Endothelial cell of umbilical vein (primary cell): ENCODE measurements around the gene TMEM254. TPM values are rescaled to one million over a fixed set of nuclear protein-coding genes. Genes with fewer than 3 reads are reported as not detected.

Experiments used
- BruUV-seq: library from RNA; stranded (reverse); fragments of 400-500 nt; replicated peaks from 2 replicates; lab custom pipeline; 2021; lab: Mats Ljungman, UMichigan
- CTCF ChIA-PET: fragments of 300-600, 350-600 bp; sonication (Branson Sonifier 250); formaldehyde crosslinking; loops from one replicate; lab custom pipeline; 2021; ENCODE audit warnings: antibody characterized with exemption, inconsistent platforms; lab: Charles Lee
- POLR2A ChIA-PET: fragments of 300-600, 350-600 bp; sonication (Branson Sonifier 250); formaldehyde crosslinking; loops from one replicate; lab custom pipeline; 2021; ENCODE audit warnings: antibody characterized with exemption, inconsistent platforms; lab: Charles Lee
- DNase-seq: peaks from one replicate; pipeline ENCODE4 v3.0.0-alpha.2; 2011; ENCODE audit warnings: low read depth, low spot score
- FAIRE-seq: peaks from 2 replicates; lab custom pipeline; 2011; peaks lifted over from hg19 to GRCh38; lab: Jason Lieb, UNC
- H2AFZ ChIP-seq: 2 replicates; pipeline ENCODE4 v1.6.0; 2012; ENCODE audit warnings: low read depth, low read length, control low read depth, inconsistent platforms
- H3K27ac ChIP-seq: 2 replicates; pipeline ENCODE4 v1.5.1; 2011; ENCODE audit warnings: low read depth, mild to moderate bottlenecking, control low read depth, low read length, moderate library complexity; ENCODE audit not compliant: insufficient read depth
- H3K27me3 ChIP-seq, 2 experiments: 2 replicates each; pipeline versions ENCODE4 v1.6.0 to v1.6.1; 2011; ENCODE audit warnings: low read length in 2 of 2, mixed read lengths in 1 of 2; ENCODE audit not compliant: control insufficient read depth in 2 of 2, insufficient read depth in 2 of 2
- H3K36me3 ChIP-seq, 2 experiments: 2 replicates in 1 of 2; 3 replicates in 1 of 2; pipeline ENCODE4 v1.5.1; 2011; ENCODE audit warnings: low read length in 2 of 2, mild to moderate bottlenecking in 1 of 2, moderate library complexity in 1 of 2; ENCODE audit not compliant: control insufficient read depth in 2 of 2, insufficient read depth in 2 of 2; ENCODE audit errors: extremely low read depth in 1 of 2
- H3K4me1 ChIP-seq: 3 replicates; pipeline ENCODE4 v1.5.1; 2011; ENCODE audit warnings: mild to moderate bottlenecking, low read length; ENCODE audit not compliant: control insufficient read depth, insufficient read depth; ENCODE audit errors: extremely low read depth
- H3K4me2 ChIP-seq: 2 replicates; pipeline ENCODE4 v1.6.1; 2011; ENCODE audit warnings: low read length, control low read depth, mixed read lengths; ENCODE audit not compliant: insufficient read depth
- H3K4me3 ChIP-seq, 3 experiments: fragments of 200-600 bp in 1 of 3; sonication (generic), shearing (Covaris generic) in 1 of 3; replicated peaks in 1 of 3; 2 replicates each; pipeline ENCODE4 v1.5.1; 2011 to 2016; ENCODE audit warnings: control low read depth in 3 of 3, low read length in 3 of 3, mild to moderate bottlenecking in 2 of 3, inconsistent platforms in 1 of 3, low read depth in 1 of 3, moderate library complexity in 1 of 3; ENCODE audit not compliant: insufficient read depth in 1 of 3
- H3K79me2 ChIP-seq: 2 replicates; pipeline ENCODE4 v1.6.0; 2012; ENCODE audit warnings: low read length, inconsistent platforms; ENCODE audit not compliant: control insufficient read depth, insufficient read depth
- H3K9ac ChIP-seq: replicated peaks from 2 replicates; pipeline ENCODE3; 2011; ENCODE audit warnings: low read length, control low read depth; ENCODE audit not compliant: insufficient read depth; ENCODE audit errors: extremely low read depth
- H3K9me1 ChIP-seq: replicated peaks from 3 replicates; pipeline ENCODE4 v1.6.0; 2011; ENCODE audit warnings: mild to moderate bottlenecking, low read length; ENCODE audit not compliant: control insufficient read depth, insufficient read depth; ENCODE audit errors: extremely low read depth
- H3K9me3 ChIP-seq: replicated peaks from 2 replicates; pipeline ENCODE4 v1.5.1; 2012; ENCODE audit warnings: low read length, inconsistent platforms; ENCODE audit not compliant: control insufficient read depth, insufficient read depth
- H4K20me1 ChIP-seq: replicated peaks from 2 replicates; pipeline ENCODE3; 2011; ENCODE audit warnings: mild to moderate bottlenecking, low read length; ENCODE audit not compliant: control insufficient read depth, insufficient read depth; ENCODE audit errors: extremely low read depth
- CTCF ChIP-seq, 2 donors: IDR thresholded peaks; 1 replicate in 1 of 2; 2 replicates in 1 of 2; pipeline ENCODE4 v1.5.1; 2011; ENCODE audit warnings: low read length in 2 of 2, mild to moderate bottlenecking in 2 of 2, moderate library complexity in 2 of 2, control low read depth in 1 of 2, inconsistent platforms in 1 of 2, low read depth in 1 of 2; ENCODE audit not compliant: insufficient read depth in 1 of 2; ENCODE audit errors: extremely low read depth in 1 of 2
- EZH2 ChIP-seq: IDR thresholded peaks from 2 replicates; pipeline ENCODE4 v1.6.1; 2012; ENCODE audit warnings: borderline replicate concordance, low read depth, mild to moderate bottlenecking, moderate library complexity, low read length, inconsistent platforms; ENCODE audit not compliant: severe bottlenecking
- FOS ChIP-seq: IDR thresholded peaks from 2 replicates; pipeline ENCODE4 v1.6.1; 2011; ENCODE audit warnings: mild to moderate bottlenecking, low read length, moderate library complexity, borderline replicate concordance; ENCODE audit not compliant: insufficient read depth
- GATA2 ChIP-seq: IDR thresholded peaks from 2 replicates; pipeline ENCODE4 v1.7.0; 2011; ENCODE audit warnings: low read depth, mild to moderate bottlenecking, moderate library complexity, mixed read lengths, low read length; ENCODE audit not compliant: insufficient read length, insufficient read depth
- JUN ChIP-seq: IDR thresholded peaks from 2 replicates; pipeline ENCODE4 v1.6.1; 2011; ENCODE audit warnings: borderline replicate concordance, low read depth; ENCODE audit not compliant: insufficient read length, insufficient read depth
- MAX ChIP-seq: IDR thresholded peaks from 2 replicates; pipeline ENCODE4 v1.6.1; 2011; ENCODE audit not compliant: insufficient read depth, insufficient read length
- MYC ChIP-seq: IDR thresholded peaks from one replicate; pipeline ENCODE4 v1.6.1; 2011; ENCODE audit warnings: mild to moderate bottlenecking, low read depth, low read length
- POLR2A ChIP-seq: IDR thresholded peaks from 2 replicates; pipeline ENCODE4 v1.6.1; 2012; ENCODE audit warnings: low read depth, mild to moderate bottlenecking, control low read depth, low read length
- POLR2AphosphoS5 ChIP-seq: IDR thresholded peaks from 2 replicates; pipeline ENCODE4 v1.6.1; 2012; ENCODE audit warnings: low read depth, mild to moderate bottlenecking, control low read depth, low read length, moderate library complexity; ENCODE audit not compliant: insufficient read depth
- dilution Hi-C: fragments of 300-500 bp; cut with MboI; formaldehyde crosslinking; loops from one replicate; pipeline ENCODE4 v1.15.0; 2019; ENCODE audit warnings: low sequenced_read_pairs; ENCODE audit not compliant: extremely low pct_ligation_motif_present
- intact Hi-C: fragments of 100-400 bp; cut with micrococcal nuclease; formaldehyde crosslinking; loops from one replicate; pipeline ENCODE4 v1.10.0; 2022
- polyA plus RNA-seq, 4 experiments: library from polyadenylated mRNA; depleted of rRNA in 3 of 4; stranded (reverse) in 3 of 4; unstranded in 1 of 4; fragments of >200 nt; gene quantifications; 2 replicates each; pipeline versions ENCODE4 v1.2.1 to v1.2.3, GENCODE V29; 2011 to 2012; ENCODE audit warnings: missing spikeins in 1 of 4
- total RNA-seq: library from RNA; stranded (reverse); gene quantifications from 2 replicates; pipeline ENCODE4 v1.2.3, GENCODE V29; 2021

Gene TMEM254
- total and polyA plus RNA-seq, 2 donors (not counting 3 experiments of a cell fraction or from before 2014, with no cell fraction given), result 10.1 to 13.4 TPM

DNA sequence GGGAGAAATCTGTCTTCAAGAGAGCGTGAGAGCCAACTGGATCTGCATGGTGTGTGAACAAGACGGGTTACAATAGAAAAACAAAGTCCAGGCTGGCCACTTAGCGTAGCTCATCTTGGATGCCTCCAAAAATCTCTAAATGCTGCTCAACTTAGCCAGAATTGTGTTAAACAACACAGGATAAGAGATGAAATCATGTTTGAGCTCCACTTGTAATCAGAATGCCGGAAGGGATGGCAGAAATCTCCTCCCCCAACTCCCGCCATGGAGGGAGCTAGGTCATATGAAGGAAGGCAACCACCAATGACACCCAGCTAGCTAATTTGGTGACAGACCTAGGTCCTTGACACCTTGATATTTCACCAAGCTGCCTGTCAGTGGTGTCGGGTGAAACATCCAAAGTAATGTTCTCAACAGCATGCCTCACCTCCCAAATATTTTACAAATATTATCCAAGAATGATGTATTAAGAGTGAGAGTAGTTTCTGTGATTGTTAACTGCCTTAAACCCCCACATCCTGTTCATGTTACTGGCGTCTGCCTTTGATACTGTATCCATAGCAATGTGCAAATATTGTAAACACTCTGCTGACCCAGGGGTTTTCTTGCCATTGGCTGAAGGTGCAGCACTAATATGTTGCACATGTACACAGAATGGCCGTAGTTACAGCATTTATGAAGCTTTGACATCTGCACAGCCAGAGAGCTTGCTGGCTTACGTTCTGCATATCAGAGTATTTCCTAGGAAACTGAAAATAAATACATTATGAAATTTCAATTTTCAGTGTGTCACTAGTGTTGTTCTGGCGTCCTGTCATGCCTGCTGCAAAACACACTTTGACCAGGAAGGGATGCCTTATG lies 25.8 kb downstream of the TMEM254 start:
- ChIA-PET CTCF (interaction anchor here (0.7 to 1.3 kb wide), 4 partner anchors 13 to 45 kb away, joined by 3 to 5 read pairs (median 4); no protein-coding TSS in a partner anchor), POLR2A (no interaction called here)
- Histone ChIP-seq H3K9me1 (no peaks in the 10 kb centered on the region), H3K4me1 (no peaks in the 10 kb centered on the region), H3K36me3 (no peaks in the 10 kb centered on the region), H3K27me3 (peaks cover 2 to 4% of the 10 kb centered on the region in 2 experiments), H2AFZ (no peak overlapping the region), H3K9ac (no peak overlapping the region), H3K79me2 (no peaks in the 10 kb centered on the region), H3K27ac (no peak overlapping the region), H3K4me2 (no peak overlapping the region), H3K9me3 (no peaks in the 10 kb centered on the region), H4K20me1 (no peaks in the 10 kb centered on the region), H3K4me3 (no peak overlapping the region)
- no peak for FAIRE-seq
- peak; percentile 23 for DNase-seq
- intact Hi-C loops, result no loop called here
- BruUV-seq, result no TSS peak
- dilution Hi-C loops, result no loop called here
- TF ChIP-seq JUN (no peak), MAX (no peak), MYC (no peak), FOS (no peak), POLR2AphosphoS5 (no peak), GATA2 (no peak), POLR2A (no peak), EZH2 (no peak), CTCF (IDR thresholded peaks at IDR 0.05; ENCODE audit: extremely low read depth in 1 of 2, insufficient read depth in 1 of 2, low read depth in 1 of 2, low read length in 2 of 2) (no peak)
